ENCODE data around the gene CLTCL1.

GRCh38 chr22:19134874-19135273 lies 156.6 kb downstream of the CLTCL1 start:
- TF ChIP-seq CTCF (IDR thresholded peaks at IDR 0.05) (no peak), SIN3A (IDR thresholded peaks at IDR 0.05; ENCODE audit: borderline replicate concordance, insufficient read depth, low read depth, low read length) (no peak), POLR2AphosphoS5 (IDR thresholded peaks at IDR 0.05; ENCODE audit: low read depth, low read length) (no peak)
